Smooth muscle cell (in vitro differentiated cells): ENCODE data around the gene CCDC88C. TPM values are rescaled to one million over a fixed set of nuclear protein-coding genes. Genes with fewer than 3 reads are reported as not detected.

Experiments
- DNase-seq: peaks from one replicate; lab custom pipeline; 2025; ENCODE audit not compliant: unreplicated experiment; lab: John Stamatoyannopoulos, UW
- H2AFZ ChIP-seq: fragments of 200-600 bp; sonication (generic); 2 replicates; pipeline ENCODE4 v1.6.0; 2016; ENCODE audit warnings: antibody characterized with exemption, low read depth, mild to moderate bottlenecking
- H3F3A ChIP-seq: fragments of 200-600 bp; sonication (generic); 2 replicates; pipeline ENCODE4 v1.6.0; 2017; ENCODE audit warnings: antibody characterized with exemption, low read depth
- H3K27ac ChIP-seq: fragments of 200-600 bp; sonication (generic); 2 replicates; pipeline ENCODE4 v1.5.1; 2016; ENCODE audit warnings: low read depth, mild to moderate bottlenecking
- H3K27me3 ChIP-seq: fragments of 200-600 bp; sonication (generic); 2 replicates; pipeline ENCODE4 v1.6.1; 2016; ENCODE audit warnings: low read depth, mild to moderate bottlenecking
- H3K36me3 ChIP-seq: fragments of 200-600 bp; sonication (generic); 2 replicates; pipeline ENCODE4 v1.5.1; 2016; ENCODE audit warnings: low read depth
- H3K4me1 ChIP-seq: fragments of 200-600 bp; sonication (generic); 2 replicates; pipeline ENCODE4 v1.5.1; 2016; ENCODE audit warnings: low read depth
- H3K4me2 ChIP-seq: fragments of 200-600 bp; sonication (generic); 2 replicates; pipeline ENCODE4 v1.6.0; 2016; ENCODE audit warnings: mild to moderate bottlenecking
- H3K4me3 ChIP-seq: fragments of 200-600 bp; sonication (generic); 2 replicates; pipeline ENCODE4 v1.5.1; 2016; ENCODE audit warnings: mild to moderate bottlenecking
- H3K79me2 ChIP-seq: fragments of 200-600 bp; sonication (generic); 2 replicates; pipeline ENCODE4 v1.6.0; 2016; ENCODE audit warnings: low read depth, mild to moderate bottlenecking
- H3K9ac ChIP-seq: fragments of 200-600 bp; sonication (generic); 2 replicates; pipeline ENCODE4 v1.6.0; 2016; ENCODE audit warnings: low read depth
- H3K9me3 ChIP-seq: fragments of 200-600 bp; sonication (generic); replicated peaks from 2 replicates; pipeline ENCODE4 v1.5.1; 2016; ENCODE audit warnings: low read depth
- H4K20me1 ChIP-seq: fragments of 200-600 bp; sonication (generic); 2 replicates; pipeline ENCODE4 v1.6.0; 2016; ENCODE audit warnings: low read depth
- CTCF ChIP-seq: fragments of 200-600 bp; sonication (generic); IDR thresholded peaks from 2 replicates; pipeline ENCODE4 v1.5.1; 2017; ENCODE audit warnings: borderline replicate concordance, mild to moderate bottlenecking, antibody characterized with exemption; ENCODE audit not compliant: insufficient read depth, poor library complexity, severe bottlenecking
- WGBS: methylation state at CpG from one replicate; pipeline ENCODE4 v1.1.7; 2016; ENCODE audit warnings: low lambda C conversion rate; 5-methylcytosine and 5-hydroxymethylcytosine counted together
- polyA plus RNA-seq: library from polyadenylated mRNA; unstranded; fragments of >200 nt; fragmentation: Nextera tagmentation; extraction: Ambion mirVana; gene quantifications from 2 replicates; pipeline ENCODE4 v1.2.1, GENCODE V29; 2016
- total RNA-seq: library from RNA; depleted of rRNA; stranded (reverse); fragments of >200 nt; gene quantifications from 2 replicates; pipeline ENCODE4 v1.2.3, GENCODE V29; 2014

CCDC88C gene
- total and polyA plus RNA-seq, 2 experiments from 2014 or later, result 1.1 TPM; not detected in 1

- Histone ChIP-seq H3K79me2 (no peaks in the 10 kb centered on the region), H3K36me3 (no peaks in the 10 kb centered on the region), H3K27me3 (peaks cover 71% of the 10 kb centered on the region), H3K4me3 (no peak overlapping the region), H3K4me2 (no peak overlapping the region), H3F3A (no peaks in the 10 kb centered on the region), H2AFZ (no peak overlapping the region), H4K20me1 (no peaks in the 10 kb centered on the region), H3K9me3 (no peaks in the 10 kb centered on the region), H3K9ac (no peak overlapping the region), H3K4me1 (no peaks in the 10 kb centered on the region), H3K27ac (no peak overlapping the region)
- 88% methylated on average over 19 of the region's 19 CpGs for WGBS
- DNase-seq, result no peak
- no peak for TF ChIP-seq CTCF
Measured at GRCh38 chr14:91332171-91332985, 85.2 kb downstream of the CCDC88C start.

- no peaks in the 10 kb centered on the region for H3K4me1 ChIP-seq
- no peak overlapping the region for H3K4me3 ChIP-seq
- no peak overlapping the region for H3K4me2 ChIP-seq
- H3F3A ChIP-seq, result no peaks in the 10 kb centered on the region
- TF ChIP-seq CTCF, result no peak
- 81% methylated on average over 3 of the region's 3 CpGs for WGBS
- H3K9me3 ChIP-seq, result no peaks in the 10 kb centered on the region
- no peak overlapping the region for H3K27ac ChIP-seq
- no peak overlapping the region for H2AFZ ChIP-seq
- H3K9ac ChIP-seq, result no peak overlapping the region
- peaks cover 72% of the 10 kb centered on the region for H3K27me3 ChIP-seq
- DNase-seq, result no peak
- no peaks in the 10 kb centered on the region for H3K79me2 ChIP-seq
- H4K20me1 ChIP-seq, result no peaks in the 10 kb centered on the region
- H3K36me3 ChIP-seq, result no peaks in the 10 kb centered on the region
Measured at GRCh38 chr14:91331721-91332120, 85.9 kb downstream of the CCDC88C start.

- no peak for TF ChIP-seq CTCF
- H3K36me3 ChIP-seq, result no peaks in the 10 kb centered on the region
- H2AFZ ChIP-seq, result no peak overlapping the region
- WGBS, result 92% methylated on average over 3 of the region's 8 CpGs
- no peaks in the 10 kb centered on the region for H3K9me3 ChIP-seq
- no peaks in the 10 kb centered on the region for H4K20me1 ChIP-seq
- no peaks in the 10 kb centered on the region for H3K4me1 ChIP-seq
- no peak for DNase-seq
- H3F3A ChIP-seq, result no peaks in the 10 kb centered on the region
- no peaks in the 10 kb centered on the region for H3K79me2 ChIP-seq
- peaks cover 71% of the 10 kb centered on the region for H3K27me3 ChIP-seq
- H3K4me2 ChIP-seq, result no peak overlapping the region
- no peak overlapping the region for H3K4me3 ChIP-seq
- H3K27ac ChIP-seq, result no peak overlapping the region
- H3K9ac ChIP-seq, result no peak overlapping the region
Measured at GRCh38 chr14:91330856-91331255, 86.8 kb downstream of the CCDC88C start.
